GM11168 (cell line): Measurements from ENCODE around the gene LMO7.
"Not testable (repeated sequence)": the region's sequence is repeated elsewhere in the genome, so short reads cannot be mapped to it uniquely, and the experiment has no call there.

Experiments used
- in situ Hi-C: fragments of 300-500 bp; cut with MboI; formaldehyde crosslinking; loops from one replicate; pipeline ENCODE4 v1.12.0; 2022; ENCODE audit warnings: low sequenced_read_pairs; ENCODE audit not compliant: unreplicated experiment

The LMO7 gene

DNA sequence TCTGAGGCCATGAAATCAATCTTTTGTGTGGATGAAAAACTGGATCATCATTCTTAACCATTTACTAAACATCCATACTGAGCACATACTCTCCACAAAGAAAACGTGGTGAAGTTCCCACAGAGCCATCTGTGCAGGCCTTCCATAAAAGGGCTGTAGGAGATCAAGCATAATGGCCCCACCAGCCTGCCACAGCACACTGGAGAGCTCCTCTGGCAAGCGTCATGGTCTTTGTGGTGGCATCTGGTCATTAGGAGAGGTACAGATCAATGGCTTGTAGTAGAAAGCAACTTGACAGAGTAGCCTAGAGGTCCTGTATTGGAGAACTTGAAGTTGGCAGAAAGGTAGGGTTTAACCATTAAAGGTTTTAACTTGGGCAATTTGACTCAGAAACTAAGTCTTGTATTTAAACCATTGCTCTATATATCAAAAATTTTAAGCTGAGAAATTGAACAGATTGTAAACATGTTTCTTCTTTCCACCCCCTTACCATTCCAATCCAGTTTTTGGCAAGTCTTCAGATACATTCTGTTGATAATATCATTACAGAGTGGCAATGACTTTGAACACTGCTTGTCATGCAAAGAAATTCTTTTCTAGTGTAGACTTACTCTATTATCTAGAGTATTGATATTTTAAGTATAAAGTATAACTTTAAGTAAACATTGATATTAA lies 128.3 kb downstream of the LMO7 start:
- in situ Hi-C loops, result no loop called here

DNA sequence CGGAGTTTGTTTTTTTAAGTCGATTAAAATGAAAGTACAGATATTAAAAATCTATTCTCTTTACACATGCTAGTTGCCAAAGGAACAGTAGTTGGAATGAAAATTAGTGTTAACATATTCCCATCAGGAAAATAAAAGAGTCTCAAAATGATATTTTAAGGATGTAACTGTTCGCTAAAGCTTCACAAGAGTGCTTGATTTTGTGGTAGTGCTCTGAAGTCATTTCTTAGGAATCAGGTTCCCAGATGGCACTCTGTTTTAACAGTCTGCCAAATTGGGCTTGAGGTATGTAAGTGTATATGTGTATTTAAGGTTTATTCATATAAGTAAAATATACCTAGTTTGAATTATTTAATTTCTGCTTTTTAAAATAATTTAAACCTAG lies 128.8 kb downstream of the LMO7 start:
- in situ Hi-C loops, result no loop called here

DNA sequence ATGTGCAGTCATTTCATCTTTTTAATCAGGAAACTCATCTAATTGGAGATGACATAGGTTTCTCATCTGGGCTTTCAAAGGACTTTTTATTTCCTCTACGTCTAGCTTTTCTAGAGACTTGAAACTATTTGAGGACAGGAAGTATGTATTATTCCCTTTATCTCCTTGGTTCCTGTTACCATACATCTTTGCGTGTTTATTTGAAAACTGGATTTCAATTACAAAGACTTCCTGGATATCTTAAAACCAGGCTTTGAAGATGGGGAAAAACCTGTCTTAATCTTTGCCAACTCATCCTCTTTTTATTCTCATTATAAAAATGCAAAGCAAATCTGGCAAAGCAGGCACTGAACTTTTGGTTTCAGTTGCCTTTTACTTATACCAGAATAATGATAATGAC lies 130.5 kb downstream of the LMO7 start:
- in situ Hi-C loops, result no loop called here

GRCh38 chr13:75769141-75769905 lies 133.2 kb downstream of the LMO7 start:
- in situ Hi-C loops, result no loop called here

- in situ Hi-C loops, result no loop called here
These were observed 134.0 kb downstream of the LMO7 start for GRCh38 chr13:75770164-75770563.

GRCh38 chr13:75770592-75771011 lies 134.5 kb downstream of the LMO7 start:
- in situ Hi-C loops, result no loop called here

GRCh38 chr13:75771226-75771625 lies 135.1 kb downstream of the LMO7 start:
- in situ Hi-C loops, result no loop called here

- in situ Hi-C loops, result no loop called here
These were observed 135.7 kb downstream of the LMO7 start for GRCh38 chr13:75771818-75772217.

GRCh38 chr13:75774176-75774575 lies 138.0 kb downstream of the LMO7 start:
- in situ Hi-C loops, result no loop called here

DNA sequence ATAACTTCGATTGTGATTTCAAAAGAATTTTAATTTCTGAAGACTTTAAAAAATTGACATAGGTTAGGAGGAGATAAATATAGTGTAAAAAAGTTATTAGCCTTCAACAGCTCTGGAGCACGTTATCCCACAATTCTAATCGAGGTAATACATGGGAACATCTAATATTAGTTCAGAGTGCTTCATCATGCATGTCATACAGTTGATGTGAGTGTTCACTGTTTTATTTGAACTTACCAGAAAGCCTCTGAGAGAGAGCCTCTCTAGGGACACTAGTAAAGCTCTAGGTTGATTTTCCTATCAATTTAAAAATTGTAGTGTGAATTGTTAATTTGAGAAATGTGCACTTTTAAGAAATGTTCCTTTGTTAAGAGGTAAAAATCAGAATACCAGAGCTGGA lies 140.4 kb downstream of the LMO7 start:
- in situ Hi-C loops, result no loop called here

DNA sequence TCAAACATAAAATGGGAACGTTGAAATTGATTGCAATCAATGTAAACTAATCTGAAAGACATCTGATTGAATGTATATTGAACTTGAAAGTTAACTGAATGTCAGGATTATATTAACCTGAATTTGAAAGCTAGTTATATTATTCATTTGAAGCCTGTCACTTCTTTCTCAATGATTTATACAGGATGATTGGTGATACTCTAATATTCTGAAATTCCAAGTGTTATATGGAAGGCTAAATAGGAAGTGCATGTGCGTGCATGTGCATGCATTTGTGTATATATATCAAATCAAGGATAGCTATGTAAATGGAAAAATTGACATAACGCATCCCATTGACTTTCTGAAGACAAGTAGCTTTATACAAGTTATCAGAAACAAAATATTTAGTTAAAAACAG lies 143.3 kb downstream of the LMO7 start:
- in situ Hi-C loops, result no loop called here

DNA sequence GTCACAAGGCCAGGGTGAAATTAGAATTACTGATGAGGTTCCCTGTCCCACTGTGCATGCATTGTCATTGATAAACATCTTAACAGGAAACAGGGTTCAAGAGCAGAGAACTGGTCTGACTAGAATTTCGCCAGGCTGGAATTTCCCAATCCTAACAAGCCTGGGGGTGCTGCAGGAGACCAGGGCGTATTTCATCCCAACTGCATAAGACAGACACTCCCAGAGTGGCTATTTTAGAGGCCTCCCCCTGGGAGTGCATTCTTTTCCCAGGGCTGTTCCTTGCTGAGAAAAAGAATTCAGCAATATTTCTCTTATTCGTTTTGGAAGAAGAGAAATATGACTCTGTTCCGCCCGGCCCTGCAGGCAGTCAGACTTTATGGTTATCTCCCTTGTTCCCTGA lies 144.0 kb downstream of the LMO7 start:
- in situ Hi-C loops, result not testable (repeated sequence)

DNA sequence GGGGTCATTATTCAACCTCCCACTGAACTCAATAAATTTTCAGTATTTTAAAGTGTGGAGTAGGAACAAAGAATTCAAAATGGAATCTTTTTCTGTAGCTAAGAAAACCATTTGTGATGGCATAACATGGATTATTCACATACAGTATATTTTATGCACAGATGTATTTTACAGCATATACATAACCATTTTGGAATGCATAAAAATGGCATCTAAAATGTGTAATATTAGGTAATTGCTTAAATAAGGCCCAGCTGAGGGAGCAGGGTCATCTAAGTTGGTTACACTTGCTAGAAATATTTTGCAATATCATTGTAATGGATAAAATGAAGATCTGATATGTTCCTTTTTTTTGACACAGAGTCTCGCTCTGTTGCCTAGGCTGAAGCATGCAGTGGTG lies 146.9 kb downstream of the LMO7 start:
- in situ Hi-C loops, result no loop called here

DNA sequence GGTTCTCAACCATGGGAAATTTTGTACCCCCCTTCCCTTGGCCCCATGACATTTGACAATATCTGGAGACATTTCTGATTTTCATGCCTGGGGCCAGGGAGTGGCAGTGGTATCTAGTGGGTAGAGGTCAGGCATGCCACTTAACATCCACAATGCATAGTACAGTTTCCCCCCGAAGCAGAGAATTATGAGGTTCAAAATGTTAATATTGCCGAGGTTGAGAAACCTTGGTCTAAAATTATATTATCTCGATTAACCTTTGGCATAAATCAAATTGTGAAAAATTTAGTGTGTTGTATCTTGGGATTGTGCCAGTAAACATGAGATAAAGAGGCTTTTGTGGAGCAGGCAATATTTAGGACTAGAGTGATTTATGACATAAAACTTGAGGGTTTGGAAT lies 147.9 kb downstream of the LMO7 start:
- in situ Hi-C loops, result no loop called here

DNA sequence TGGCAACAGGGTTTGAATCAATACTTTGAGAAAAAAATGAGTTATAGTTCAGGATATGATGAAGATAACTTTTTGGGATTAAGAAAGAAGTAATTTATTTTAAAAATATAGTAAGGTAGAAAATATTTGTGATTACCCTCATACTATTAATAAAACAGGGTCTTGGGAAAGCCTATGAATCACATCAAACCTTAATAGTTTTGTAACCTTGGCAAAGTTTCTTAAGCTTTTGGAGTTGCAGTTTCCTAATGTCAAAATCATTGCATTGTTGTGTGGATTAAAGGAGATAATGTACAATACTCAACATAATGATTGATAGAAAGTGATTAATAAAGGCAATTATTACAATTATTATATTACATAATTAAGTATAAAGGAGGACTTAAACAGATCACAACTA lies 149.0 kb downstream of the LMO7 start:
- in situ Hi-C loops, result no loop called here

DNA sequence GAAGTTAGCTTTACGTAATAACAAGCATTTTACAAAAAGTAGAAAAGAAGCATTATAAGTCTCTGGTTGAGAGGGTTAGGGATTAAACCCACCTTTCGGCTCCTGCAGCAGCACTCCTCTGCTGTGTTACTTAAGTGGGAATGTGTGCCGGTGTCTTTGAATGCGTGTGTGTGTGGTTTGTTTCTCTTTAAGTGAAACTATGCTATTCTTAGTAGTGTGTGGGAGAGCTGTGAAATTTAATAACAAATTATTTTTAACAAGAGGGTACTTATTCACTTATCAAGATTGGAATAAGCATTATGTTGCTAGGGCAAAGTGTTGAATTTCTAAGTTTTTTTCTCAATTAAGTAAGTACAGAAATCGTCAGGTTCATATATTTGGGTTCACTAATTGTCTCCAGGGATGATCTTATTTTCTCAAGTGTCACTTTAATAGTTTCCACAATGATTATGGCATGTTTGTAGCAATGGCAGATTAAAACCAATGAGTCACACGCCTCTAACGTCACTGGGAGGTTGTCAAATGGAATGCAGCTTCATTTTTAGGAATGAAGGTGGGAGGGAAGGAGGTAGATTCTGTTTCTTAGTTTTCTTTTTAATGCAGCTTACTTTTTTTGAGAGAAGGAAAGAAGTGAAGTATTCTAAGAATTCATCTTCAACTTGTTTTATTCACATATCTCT lies 151.3 kb downstream of the LMO7 start:
- in situ Hi-C loops, result no loop called here

DNA sequence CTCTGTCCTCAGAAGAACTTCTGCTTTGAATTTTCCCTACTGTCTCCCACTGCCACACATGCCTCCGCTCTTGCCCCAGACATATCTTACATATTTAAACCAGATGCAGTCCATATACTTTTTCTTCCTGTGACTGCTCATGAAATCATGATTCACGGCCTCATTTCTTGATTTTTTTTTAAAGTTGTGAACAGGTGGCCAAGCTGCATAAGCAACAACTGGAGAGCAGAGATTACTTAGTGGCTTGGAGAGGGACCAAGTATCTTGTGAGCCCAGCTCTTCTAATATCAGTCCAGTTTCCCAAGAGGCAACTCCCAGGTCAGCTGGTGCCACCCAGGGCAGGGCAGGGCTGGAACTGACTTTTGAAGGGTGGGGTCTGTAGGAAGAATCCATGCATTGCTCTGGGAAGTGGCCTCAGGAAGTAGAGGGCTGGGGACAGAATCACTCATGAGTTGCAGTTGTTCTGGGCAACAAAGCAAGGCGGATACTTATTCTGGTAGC lies 152.4 kb downstream of the LMO7 start:
- in situ Hi-C loops, result no loop called here

DNA sequence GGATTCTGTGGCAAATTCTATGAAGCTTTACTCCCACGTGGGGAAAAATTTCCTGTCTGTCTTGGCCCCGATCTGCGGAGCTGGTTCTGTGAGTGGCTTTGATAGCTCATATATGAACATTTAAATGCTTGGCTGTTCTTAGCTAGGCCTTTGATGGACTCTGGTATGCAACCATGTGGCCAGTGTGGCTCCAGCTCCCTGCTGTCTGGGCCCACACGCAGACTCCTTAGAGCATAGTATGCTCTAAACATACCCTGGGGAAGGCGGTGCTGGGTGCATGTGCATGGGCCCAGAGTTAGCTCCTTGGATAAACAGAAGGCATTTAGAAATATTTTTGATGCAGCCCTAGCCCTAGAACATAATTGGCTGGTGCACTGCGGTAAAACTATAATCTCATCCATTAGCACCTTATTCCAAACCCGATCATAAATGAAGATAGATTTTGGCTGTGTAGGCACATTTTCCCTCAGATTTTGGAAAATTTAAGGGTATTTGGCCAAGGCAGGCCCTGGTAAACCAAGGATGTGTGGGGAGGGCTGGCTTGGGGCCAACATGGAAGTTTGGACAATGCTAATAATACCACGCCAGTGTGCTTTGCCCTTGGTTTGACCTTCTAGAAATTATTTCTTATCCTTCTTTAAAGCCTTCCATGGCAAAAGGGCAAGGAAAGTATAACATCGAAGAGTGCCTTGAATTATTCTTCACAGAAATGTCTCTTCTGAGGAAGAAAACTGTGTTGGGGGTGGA lies 153.5 kb downstream of the LMO7 start:
- in situ Hi-C loops, result no loop called here

DNA sequence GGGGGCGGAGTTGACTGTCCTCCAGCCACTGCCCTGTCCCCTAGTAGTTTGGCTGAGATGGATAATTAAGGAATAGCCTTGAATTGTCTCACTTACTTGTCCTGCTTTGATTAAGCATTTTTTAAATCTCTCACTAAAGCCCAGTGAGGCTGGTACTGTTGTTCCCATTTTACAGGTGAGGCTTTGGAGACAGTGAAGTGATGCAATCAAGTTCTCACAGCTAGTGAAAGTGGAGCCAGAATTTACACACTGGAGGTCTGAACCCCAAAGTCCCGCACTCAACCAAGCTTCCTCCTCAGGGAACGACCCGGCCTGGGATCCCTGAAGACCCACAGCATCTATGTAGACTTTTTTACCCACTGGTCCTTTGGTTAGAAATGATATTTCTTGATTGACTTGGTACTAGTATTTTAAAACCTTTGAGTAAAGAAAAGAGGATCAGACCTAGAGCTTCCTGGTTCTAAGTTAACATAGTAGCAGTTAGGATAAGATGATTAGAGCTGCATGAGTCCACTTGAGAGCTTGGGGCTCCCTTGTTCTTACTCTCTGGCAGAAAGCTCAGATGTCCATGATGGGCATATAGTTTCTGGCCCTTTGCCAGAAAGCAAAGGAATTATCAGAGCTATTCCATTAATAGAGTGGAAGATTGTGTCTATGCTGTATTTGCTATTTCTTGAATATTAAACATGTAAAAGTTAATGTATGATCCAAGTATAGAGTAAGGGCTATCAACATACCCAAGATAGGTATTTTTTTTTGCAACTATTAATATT lies 154.3 kb downstream of the LMO7 start:
- in situ Hi-C loops, result no loop called here
